Measurements from ENCODE around the gene FAM216A.

DNA sequence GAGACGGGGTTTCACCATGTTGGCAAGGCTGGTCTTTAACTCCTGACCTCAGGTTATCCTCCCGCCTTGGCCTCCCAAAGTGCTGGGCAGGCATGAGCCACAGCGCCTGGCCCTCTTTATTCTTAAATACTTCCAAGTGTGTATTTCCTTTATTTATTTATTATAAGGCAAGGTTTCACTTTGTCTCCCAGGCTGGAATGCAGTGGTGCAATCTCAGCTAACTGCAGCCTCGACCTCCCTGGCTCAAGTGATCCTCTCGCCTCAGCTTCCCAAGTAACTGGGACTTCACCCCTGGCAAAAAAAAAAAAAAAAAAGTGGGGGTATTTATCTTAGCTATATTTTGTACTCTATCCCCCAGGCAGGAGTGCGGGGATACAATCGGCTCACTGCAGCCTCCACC, 6.8 kb downstream of the FAM216A start:
- TF ChIP-seq CTCF (IDR thresholded peaks at IDR 0.05) (no peak), POLR2AphosphoS5 (IDR thresholded peaks at IDR 0.05) (no peak), POLR2A (IDR thresholded peaks at IDR 0.05) (no peak)

Data from sigmoid colon (tissue), 4 donors.